H9 (cell line): ENCODE measurements around the gene PTPRN2. TPM values are rescaled to one million over a fixed set of nuclear protein-coding genes. Genes with fewer than 3 reads are reported as not detected.

Source experiments
- DNase-seq: peaks from one replicate; pipeline ENCODE4 v3.0.0-alpha.2; 2017
- H2AFZ ChIP-seq: one replicate; pipeline ENCODE4 v1.6.1; 2013; ENCODE audit warnings: mild to moderate bottlenecking, low read length, control low read depth, moderate library complexity
- H2AK5ac ChIP-seq: 2 replicates; pipeline ENCODE4 v1.6.1; 2013; ENCODE audit warnings: low read length, control low read depth, mixed read lengths; ENCODE audit not compliant: insufficient read length
- H2BK120ac ChIP-seq: one replicate; pipeline ENCODE4 v1.6.1; 2013; ENCODE audit warnings: low read depth, mild to moderate bottlenecking, low read length, control low read depth, inconsistent platforms; ENCODE audit not compliant: poor library complexity, severe bottlenecking
- H2BK12ac ChIP-seq: 2 replicates; pipeline ENCODE4 v1.6.1; 2013; ENCODE audit warnings: low read length, control low read depth, mixed read lengths, low read depth; ENCODE audit not compliant: insufficient read length
- H2BK15ac ChIP-seq: 2 replicates; pipeline ENCODE4 v1.6.1; 2013; ENCODE audit warnings: low read depth, low read length, control low read depth
- H2BK20ac ChIP-seq: one replicate; pipeline ENCODE4 v1.6.1; 2013; ENCODE audit warnings: low read depth, mild to moderate bottlenecking, low read length, control low read depth, inconsistent platforms; ENCODE audit not compliant: poor library complexity, severe bottlenecking
- H2BK5ac ChIP-seq: 2 replicates; pipeline ENCODE4 v1.6.1; 2013; ENCODE audit warnings: low read length, control low read depth, mixed read lengths; ENCODE audit not compliant: insufficient read length
- H3K14ac ChIP-seq: 2 replicates; pipeline ENCODE4 v1.6.1; 2013; ENCODE audit warnings: low read length, control low read depth; ENCODE audit not compliant: insufficient read depth
- H3K18ac ChIP-seq: 2 replicates; pipeline ENCODE4 v1.6.1; 2013; ENCODE audit warnings: low read depth, mild to moderate bottlenecking, mixed read lengths, low read length, control low read depth; ENCODE audit not compliant: insufficient read length
- H3K23ac ChIP-seq: 2 replicates; pipeline ENCODE4 v1.6.1; 2013; ENCODE audit warnings: low read length, control low read depth, mixed read lengths, low read depth; ENCODE audit not compliant: insufficient read length
- H3K23me2 ChIP-seq: 2 replicates; pipeline ENCODE4 v1.6.1; 2013; ENCODE audit warnings: low read depth, mild to moderate bottlenecking, mixed read lengths, low read length, control low read depth; ENCODE audit not compliant: insufficient read length, poor library complexity, severe bottlenecking
- H3K27ac ChIP-seq: 2 replicates; pipeline ENCODE4 v1.5.1; 2013; ENCODE audit warnings: low read length, control low read depth, mixed read lengths, low read depth; ENCODE audit not compliant: insufficient read length
- H3K27me3 ChIP-seq: 2 replicates; pipeline ENCODE4 v1.6.1; 2013; ENCODE audit warnings: low read length, control low read depth, inconsistent platforms; ENCODE audit not compliant: insufficient read depth
- H3K4ac ChIP-seq: 2 replicates; pipeline ENCODE4 v1.6.1; 2013; ENCODE audit warnings: low read depth, mild to moderate bottlenecking, control low read depth, inconsistent platforms, low read length, moderate library complexity
- H3K4me1 ChIP-seq: 2 replicates; pipeline ENCODE4 v1.6.1; 2013; ENCODE audit warnings: low read length, control low read depth, inconsistent platforms; ENCODE audit not compliant: insufficient read depth
- H3K4me2 ChIP-seq: 2 replicates; pipeline ENCODE4 v1.6.1; 2013; ENCODE audit warnings: low read length, control low read depth, mixed read lengths; ENCODE audit not compliant: insufficient read length, insufficient read depth
- H3K56ac ChIP-seq: 2 replicates; pipeline ENCODE4 v1.6.1; 2013; ENCODE audit warnings: low read depth, mild to moderate bottlenecking, mixed read lengths, low read length, control low read depth; ENCODE audit not compliant: insufficient read length
- H3K79me1 ChIP-seq: 2 replicates; pipeline ENCODE4 v1.6.1; 2013; ENCODE audit warnings: low read depth, mild to moderate bottlenecking, moderate library complexity, low read length, control low read depth, inconsistent platforms; ENCODE audit not compliant: insufficient read depth, poor library complexity, severe bottlenecking
- H3K79me2 ChIP-seq: 2 replicates; pipeline ENCODE4 v1.6.1; 2013; ENCODE audit warnings: low read length, control low read depth, inconsistent platforms; ENCODE audit not compliant: insufficient read depth
- H3K9ac ChIP-seq: 2 replicates; pipeline ENCODE4 v1.6.1; 2013; ENCODE audit warnings: low read length, control low read depth, mixed read lengths; ENCODE audit not compliant: insufficient read length; ENCODE audit errors: extremely low read depth
- H3K9me3 ChIP-seq: one replicate; pipeline ENCODE4 v1.6.1; 2013; ENCODE audit warnings: low read depth, low read length, inconsistent platforms; ENCODE audit not compliant: control insufficient read depth
- H3T11ph ChIP-seq: one replicate; pipeline ENCODE4 v1.6.1; 2013; ENCODE audit warnings: mild to moderate bottlenecking, low read length, control low read depth, inconsistent platforms
- H4K20me1 ChIP-seq: one replicate; pipeline ENCODE4 v1.6.1; 2013; ENCODE audit not compliant: control insufficient read depth, insufficient read length, insufficient read depth
- H4K5ac ChIP-seq: 2 replicates; pipeline ENCODE4 v1.6.1; 2013; ENCODE audit warnings: low read depth, mild to moderate bottlenecking, mixed read lengths, low read length, control low read depth; ENCODE audit not compliant: insufficient read length
- H4K8ac ChIP-seq: replicated peaks from 2 replicates; pipeline ENCODE4 v1.6.1; 2013; ENCODE audit warnings: low read length, control low read depth, mixed read lengths, low read depth; ENCODE audit not compliant: insufficient read length
- H4K91ac ChIP-seq: 2 replicates; pipeline ENCODE4 v1.6.1; 2013; ENCODE audit warnings: low read depth, mild to moderate bottlenecking, moderate library complexity, mixed read lengths, low read length, control low read depth; ENCODE audit not compliant: insufficient read length
- H3K27ac Mint-ChIP-seq, 3 experiments: 2 replicates in 2 of 3; 3 replicates in 1 of 3; pipeline ENCODE4 v1.8.0; 2020 to 2021; ENCODE audit warnings: mixed read lengths in 3 of 3, mild to moderate bottlenecking in 1 of 3, moderate library complexity in 1 of 3
- H3K27me3 Mint-ChIP-seq: 2 replicates; pipeline ENCODE4 v1.8.0; 2021; ENCODE audit warnings: low read depth, mild to moderate bottlenecking, moderate library complexity, mixed read lengths
- H3K36me3 Mint-ChIP-seq, 3 experiments: 2 replicates in 2 of 3; 3 replicates in 1 of 3; pipeline ENCODE4 v1.8.0; 2020 to 2021; ENCODE audit warnings: low read depth in 3 of 3, mixed read lengths in 3 of 3; ENCODE audit not compliant: insufficient read depth in 1 of 3
- H3K4me1 Mint-ChIP-seq, 2 experiments: 2 replicates each; pipeline ENCODE4 v1.8.0; 2020; ENCODE audit warnings: mixed read lengths in 2 of 2
- H3K4me3 Mint-ChIP-seq, 2 experiments: 2 replicates in 1 of 2; 3 replicates in 1 of 2; pipeline ENCODE4 v1.8.0; 2020 to 2021; ENCODE audit warnings: mild to moderate bottlenecking in 2 of 2, mixed read lengths in 2 of 2, moderate library complexity in 1 of 2
- H3K9me3 Mint-ChIP-seq, 2 experiments: 2 replicates in 1 of 2; 3 replicates in 1 of 2; pipeline ENCODE4 v1.8.0; 2020; ENCODE audit warnings: mild to moderate bottlenecking in 2 of 2, mixed read lengths in 2 of 2, moderate library complexity in 1 of 2
- CTCF ChIP-seq: fragments of 200-600 bp; sonication (generic); conservative IDR thresholded peaks from 3 replicates; pipeline ENCODE4 v1.8.0; 2021; ENCODE audit warnings: antibody characterized with exemption, mild to moderate bottlenecking
- WGBS: extraction: QIAGEN DNeasy Blood & Tissue Kit; methylation state at CpG from one replicate; pipeline ENCODE4 v1.1.7; 2013; ENCODE audit warnings: missing lambda C conversion rate, low lambda C conversion rate, mixed read lengths; ENCODE audit not compliant: insufficient read length; ENCODE audit errors: extremely low coverage; 5-methylcytosine and 5-hydroxymethylcytosine counted together
- total RNA-seq: library from RNA; stranded (reverse); gene quantifications from 2 replicates; pipeline ENCODE4 v1.2.1, GENCODE V29; 2021

The PTPRN2 gene
- total RNA-seq, 1 experiment from 2014 or later = 5.2 TPM

- Histone ChIP-seq H4K20me1 (no peaks in the 10 kb centered on the region), H4K91ac (no peak overlapping the region), H4K5ac (no peak overlapping the region), H2BK120ac (no peak overlapping the region), H2AFZ (no peak overlapping the region), H2BK5ac (no peak overlapping the region), H3K9ac (no peak overlapping the region), H3K27me3 (no peaks in the 10 kb centered on the region), H3K56ac (no peak overlapping the region), H3K27ac (no peak overlapping the region), H3K9me3 (no peaks in the 10 kb centered on the region), H2AK5ac (no peak overlapping the region), H3K79me2 (no peaks in the 10 kb centered on the region), H2BK20ac (no peak overlapping the region), H2BK12ac (no peak overlapping the region), H3K18ac (no peak overlapping the region), H3T11ph (no peak overlapping the region), H3K4me1 (no peaks in the 10 kb centered on the region), H3K14ac (no peak overlapping the region), H4K8ac (no peak overlapping the region), H3K79me1 (no peaks in the 10 kb centered on the region), H2BK15ac (no peak overlapping the region), H3K4me2 (no peak overlapping the region), H3K23ac (no peak overlapping the region), H3K23me2 (no peaks in the 10 kb centered on the region), H3K4ac (no peak overlapping the region)
- Mint-ChIP-seq H3K36me3 (peaks cover 0 to 2% (median 2%) of the 10 kb centered on the region in 3 experiments; a peak in 2 of 7 replicates), H3K4me3 (no peak overlapping the region), H3K4me1 (peaks cover 2 to 18% of the 10 kb centered on the region in 2 experiments; a peak in 3 of 4 replicates), H3K27me3 (peaks cover 3% of the 10 kb centered on the region), H3K27ac (peak overlapping the region in 1 of 3 experiments; percentile 67; a peak in 2 of 7 replicates), H3K9me3 (peaks cover 0 to 6% of the 10 kb centered on the region in 2 experiments; a peak in 1 of 5 replicates)
- no peak for TF ChIP-seq CTCF
- no CpG with 5 or more reads among the region's 14 CpGs for WGBS
- no peak for DNase-seq
Observed at GRCh38 chr7:157994319-157994718, 593.3 kb downstream of the PTPRN2 start.
